ENCODE results near the gene GTF2A2.

The GTF2A2 gene

GRCh38 chr15:59596640-59597039 is 60.7 kb downstream of the GTF2A2 start:
- DNase-seq = no peak

GRCh38 chr15:59595434-59595915 is 61.8 kb downstream of the GTF2A2 start:
- DNase-seq = no peak

- DNase-seq = no peak
Observed at GRCh38 chr15:59594991-59595390, 62.3 kb downstream of the GTF2A2 start.

GRCh38 chr15:59594493-59594942 is 62.8 kb downstream of the GTF2A2 start:
- DNase-seq = no peak

GRCh38 chr15:59591356-59591755 is 66.0 kb downstream of the GTF2A2 start:
- no peak for DNase-seq

- DNase-seq = no peak
Observed at GRCh38 chr15:59590027-59590426, 67.3 kb downstream of the GTF2A2 start.

Measured in activated effector memory CD4-positive, alpha-beta T cell treated with Interleukin-2 at 50 U/mL for 16 hours (primary cell).